Activated CD8-positive, alpha-beta memory T cell treated with anti-CD3 and anti-CD28 coated beads, Interleukin-2, amount 50 U/mL, for 48 hours (primary cell): Measurements from ENCODE around the gene STK33.
"Not testable (repeated sequence)": the region's sequence is repeated elsewhere in the genome, so short reads cannot be mapped to it uniquely, and the experiment has no call there.

Experiments used
- DNase-seq: peaks from one replicate; pipeline ENCODE4 v3.0.0-alpha.2; 2020

Gene STK33

DNA sequence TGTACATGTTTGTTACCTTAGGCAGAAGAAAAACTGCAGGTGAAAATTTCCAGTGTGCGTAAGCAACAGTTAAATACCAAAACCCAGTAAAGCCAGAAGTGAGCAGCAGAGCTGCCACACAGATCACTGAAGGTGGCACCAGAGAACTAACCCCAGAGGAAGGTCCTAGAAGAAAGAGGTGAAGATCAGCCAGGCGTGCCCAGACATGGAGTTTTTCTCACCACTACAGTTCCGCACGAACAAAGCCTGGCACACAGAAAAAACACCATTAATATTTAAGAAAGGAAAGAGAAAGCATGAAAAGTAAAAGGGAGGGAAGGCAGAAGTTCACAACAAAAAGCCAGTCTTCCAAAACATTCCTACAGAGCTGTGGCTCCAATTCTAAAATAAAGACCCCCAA is 60.7 kb downstream of the STK33 start:
- DNase-seq: no peak

DNA sequence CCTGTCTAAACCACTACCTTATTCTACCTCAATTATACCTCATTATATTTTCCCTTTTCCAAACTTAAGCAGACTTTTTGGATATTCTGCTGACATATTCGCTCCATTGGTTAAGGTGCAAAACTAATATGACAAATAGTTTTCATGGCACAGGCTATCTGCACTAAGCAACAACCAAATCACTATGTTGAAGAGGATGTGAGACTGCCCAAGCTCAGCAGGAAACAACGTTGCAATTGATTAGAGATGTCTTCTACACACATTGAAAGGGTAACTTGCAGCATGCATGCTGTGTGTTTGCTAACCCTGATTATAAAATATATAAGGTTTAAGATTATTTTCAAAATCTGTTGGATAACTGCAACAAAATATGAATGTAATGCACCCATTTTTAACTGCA is 61.6 kb downstream of the STK33 start:
- no peak for DNase-seq

DNA sequence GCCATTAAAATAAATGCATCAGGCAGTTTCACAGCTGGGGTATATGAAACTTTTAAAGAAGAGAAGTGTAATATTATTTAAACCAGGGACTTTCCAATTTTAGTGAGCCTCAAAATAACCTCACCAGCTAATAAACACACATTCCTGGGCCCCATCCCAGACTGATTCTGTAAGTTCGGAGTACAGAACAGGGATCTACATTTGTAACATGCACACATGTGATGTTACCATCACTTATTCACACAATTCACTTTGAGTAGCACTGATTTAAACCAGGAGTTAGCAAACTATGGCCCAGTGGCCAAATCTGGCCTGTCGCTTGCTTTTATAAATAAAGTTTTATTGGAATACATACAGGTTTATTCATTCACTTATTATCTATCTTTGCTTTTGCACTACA is 62.0 kb downstream of the STK33 start:
- DNase-seq: no peak

DNA sequence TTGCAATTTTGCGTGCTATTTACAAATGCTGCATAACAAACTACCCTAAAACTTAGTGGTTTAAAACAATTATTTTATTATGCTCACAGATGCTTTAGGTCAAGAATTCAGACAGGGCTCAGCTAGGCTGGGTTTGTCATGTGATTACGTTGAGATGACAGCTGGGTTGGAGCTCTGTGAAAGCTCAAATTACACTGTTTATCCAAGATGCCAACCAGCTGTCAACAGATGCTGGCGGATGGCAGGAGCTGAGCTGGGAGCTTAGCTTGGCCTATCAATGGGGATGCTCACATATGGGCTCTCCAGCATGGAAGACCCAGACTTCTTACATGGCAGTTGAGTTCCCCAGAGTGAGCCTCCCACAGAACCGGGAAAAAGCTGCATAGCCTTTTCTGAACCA is 62.7 kb downstream of the STK33 start:
- no peak for DNase-seq

DNA sequence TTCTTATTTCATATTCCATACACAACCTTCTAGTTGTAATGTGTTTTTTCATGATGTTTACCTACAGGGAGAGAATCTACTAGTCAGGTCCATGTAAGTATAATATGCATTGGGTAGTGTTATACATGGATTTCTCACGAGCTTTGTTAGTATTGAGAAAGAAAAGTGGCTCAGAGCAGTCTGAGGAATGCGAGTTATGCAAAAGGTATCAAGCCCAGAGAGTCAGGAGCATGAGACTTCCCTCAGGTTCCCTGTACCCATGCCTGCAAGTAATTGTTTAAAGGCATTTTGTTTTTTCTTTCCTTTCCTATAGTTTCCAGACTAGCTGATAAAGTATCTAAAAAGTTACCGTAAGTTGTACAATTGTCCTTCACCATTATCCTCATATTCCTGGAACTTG is 66.1 kb downstream of the STK33 start:
- no peak for DNase-seq

DNA sequence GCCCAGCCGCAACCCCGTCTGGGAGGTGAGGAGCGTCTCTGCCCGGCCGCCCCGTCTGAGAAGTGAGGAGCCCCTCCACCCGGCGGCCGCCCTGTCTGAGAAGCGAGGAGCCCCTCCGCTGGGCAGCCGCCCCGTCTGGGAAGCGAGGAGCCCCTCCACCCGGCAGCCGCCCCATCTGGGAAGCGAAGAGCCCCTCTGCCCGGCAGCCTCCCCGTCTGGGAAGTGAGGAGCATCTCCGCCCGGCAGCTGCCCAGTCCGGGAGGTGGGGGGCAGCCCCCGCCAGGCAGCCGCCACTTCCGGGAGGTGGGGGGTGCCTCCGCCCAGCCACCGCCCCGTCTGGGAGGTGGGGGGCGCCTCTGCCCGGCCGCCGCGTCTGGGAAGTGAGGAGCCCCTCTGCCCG is 70.6 kb downstream of the STK33 start:
- no peak for DNase-seq

DNA sequence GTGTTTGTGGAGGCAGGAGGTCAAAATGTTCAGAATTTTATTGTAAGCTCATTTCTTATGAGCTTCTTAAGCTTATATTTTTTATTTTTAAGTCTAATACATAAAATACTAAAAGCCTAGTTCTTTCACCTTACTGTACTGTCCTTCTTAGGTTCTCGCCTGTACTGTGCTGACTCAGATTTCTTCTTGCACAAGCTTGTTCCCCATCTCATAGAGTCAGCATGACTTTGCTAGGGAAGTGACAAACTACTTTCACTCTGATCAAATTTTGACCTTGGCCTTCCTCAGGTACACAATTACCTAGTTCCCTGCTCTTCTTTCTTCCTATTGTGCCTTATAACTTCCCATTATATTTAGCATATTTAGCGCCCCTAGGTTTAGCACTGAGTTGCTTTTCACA is 81.5 kb downstream of the STK33 start:
- no peak for DNase-seq

DNA sequence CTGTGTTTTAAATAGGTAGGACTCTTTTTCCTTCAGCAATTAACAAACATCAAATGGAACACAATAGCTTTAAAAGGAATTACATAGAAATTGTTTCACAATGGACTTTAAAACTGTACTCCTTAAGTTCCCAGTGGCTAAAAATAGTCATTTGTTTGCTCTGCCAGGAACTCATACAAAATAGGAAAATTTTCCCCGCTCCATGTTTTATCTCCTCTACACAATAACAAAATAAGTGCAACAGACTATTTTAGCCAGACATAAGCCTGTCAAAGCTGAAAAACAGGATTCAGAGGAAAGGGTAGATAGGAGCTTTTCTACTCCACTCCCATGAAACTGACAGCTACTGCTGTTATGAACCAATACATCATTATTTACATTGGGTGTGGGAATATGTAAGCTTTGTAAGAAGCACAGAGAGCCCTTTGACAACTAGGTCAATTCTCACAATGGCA is 90.1 kb downstream of the STK33 start:
- DNase-seq: no peak

DNA sequence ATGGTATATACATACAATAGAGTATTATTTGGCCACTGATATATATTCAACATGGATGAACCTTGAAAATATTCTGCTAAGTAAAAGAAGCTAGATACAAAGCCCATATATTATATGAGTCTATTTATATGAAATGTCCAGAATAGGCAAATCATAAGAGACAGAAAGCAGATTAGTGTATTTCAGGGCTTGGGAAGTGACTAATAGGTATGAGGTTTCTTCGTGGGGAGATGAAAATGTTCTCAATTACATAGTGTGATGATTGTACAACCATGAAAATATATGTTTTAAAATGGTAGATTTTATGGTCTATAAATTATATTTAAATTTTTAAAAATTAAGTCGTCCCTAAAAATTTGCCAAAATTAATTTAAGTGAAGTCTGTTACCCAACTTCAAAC is 92.2 kb downstream of the STK33 start:
- no peak for DNase-seq

DNA sequence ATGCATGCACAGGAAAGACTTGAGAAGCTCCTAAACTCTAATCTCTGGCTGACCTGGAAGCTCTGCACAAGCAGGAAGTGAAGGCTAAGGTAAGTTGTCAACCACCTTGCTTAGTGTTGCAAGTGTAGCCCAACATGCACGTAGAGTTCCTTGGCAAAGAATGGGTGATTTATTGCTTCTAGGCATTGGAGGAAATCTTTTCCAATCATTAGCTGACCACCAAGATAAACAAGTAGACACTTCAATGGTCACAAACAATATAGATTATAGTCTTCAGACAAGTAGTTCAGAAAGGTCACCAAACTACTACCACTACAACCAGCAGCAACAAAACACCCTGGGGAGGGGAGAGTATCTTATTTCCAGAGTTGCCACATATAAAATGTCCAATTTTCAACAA is 105.6 kb downstream of the STK33 start:
- DNase-seq: no peak

DNA sequence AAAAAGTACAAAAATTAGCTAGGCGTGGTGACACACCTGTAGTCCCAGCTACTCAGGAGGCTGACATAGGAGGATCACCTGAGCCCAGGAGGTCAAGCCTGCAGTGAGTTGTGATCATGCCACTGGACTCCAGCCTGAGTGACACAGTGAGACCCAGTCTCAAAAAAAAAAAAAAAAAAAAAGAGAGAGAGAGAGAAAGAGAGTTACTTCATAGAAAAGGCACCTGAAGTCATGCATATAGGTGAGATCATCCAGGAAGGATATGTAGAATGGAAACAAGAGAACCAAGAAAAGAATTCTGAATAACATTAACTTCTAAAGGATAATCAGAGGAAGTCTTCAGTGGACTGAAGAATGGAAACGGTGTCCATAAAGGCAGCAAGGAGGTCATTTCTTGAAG is 106.8 kb downstream of the STK33 start:
- no peak for DNase-seq

DNA sequence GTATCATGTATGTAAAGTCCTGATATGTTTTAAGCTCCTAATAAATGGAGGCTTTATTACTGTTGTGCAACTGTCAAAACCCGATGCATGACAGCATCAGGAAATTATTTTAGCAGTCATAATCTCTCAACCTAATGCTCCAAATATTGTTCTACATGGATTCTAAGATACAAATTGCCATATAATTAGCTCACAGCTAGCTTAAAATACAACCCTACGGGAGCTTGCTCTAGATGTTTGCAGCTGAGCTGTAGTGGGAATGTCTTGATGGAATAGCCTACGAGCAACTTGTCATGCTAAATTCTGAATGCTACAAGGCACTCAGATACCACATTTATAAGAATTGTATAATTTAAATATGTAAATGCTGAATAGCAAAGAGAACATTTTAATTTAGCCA is 109.8 kb downstream of the STK33 start:
- DNase-seq: no peak

DNA sequence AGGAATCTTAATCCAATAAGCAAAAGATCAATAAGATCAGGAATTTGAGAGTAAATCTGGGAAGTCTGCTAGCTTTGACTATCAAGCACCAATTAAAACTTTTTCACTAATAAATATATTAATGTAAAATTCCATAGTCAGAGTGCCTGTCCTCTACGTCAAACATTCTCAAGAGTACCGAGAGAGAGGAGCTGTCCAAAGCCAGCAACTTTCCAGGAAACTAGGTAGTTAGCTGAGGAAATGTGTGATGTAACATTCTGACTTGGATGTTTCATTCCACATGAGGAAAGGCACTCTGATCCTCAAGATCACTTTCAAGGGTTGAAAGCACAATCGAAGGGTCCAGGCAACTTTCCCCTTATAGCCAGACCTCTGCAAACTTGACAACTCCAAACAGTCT is 113.2 kb downstream of the STK33 start:
- no peak for DNase-seq

DNA sequence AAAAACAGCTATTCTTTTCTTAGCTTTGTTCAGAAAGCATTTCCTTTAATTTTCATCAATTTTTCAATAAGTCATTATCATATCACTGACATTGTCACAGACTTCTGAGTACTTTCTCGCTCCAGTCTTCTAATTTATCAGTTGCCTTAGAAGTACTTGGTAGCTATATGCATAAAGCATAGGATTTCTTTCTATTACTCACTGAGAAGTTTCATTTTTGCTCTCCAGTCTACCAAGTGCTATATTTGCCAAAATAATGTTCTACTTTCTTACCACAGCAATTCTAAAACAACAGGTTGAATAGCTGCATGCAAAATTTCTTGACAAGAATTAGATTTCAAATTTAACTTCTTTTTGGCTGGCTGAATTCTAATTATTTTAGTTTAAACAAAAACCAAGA is 116.3 kb downstream of the STK33 start:
- no peak for DNase-seq

DNA sequence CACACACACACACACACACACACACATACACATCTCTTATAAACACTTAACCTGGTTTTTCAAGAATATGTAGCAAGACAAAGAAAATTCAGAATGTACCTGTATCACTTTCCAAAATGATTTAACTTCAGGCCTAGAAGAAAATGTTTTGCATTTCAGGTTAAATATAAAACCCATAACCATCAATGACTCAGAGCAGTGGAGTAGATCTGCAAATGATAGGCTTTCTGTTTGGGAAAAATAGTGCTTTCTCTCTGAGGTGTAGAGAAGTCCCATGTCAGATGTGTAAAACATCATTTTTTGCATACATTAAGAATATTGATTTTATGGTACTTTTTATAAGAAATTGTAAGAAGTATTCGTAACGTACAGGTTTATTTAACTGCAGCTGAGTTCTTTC is 116.9 kb downstream of the STK33 start:
- DNase-seq: no peak

DNA sequence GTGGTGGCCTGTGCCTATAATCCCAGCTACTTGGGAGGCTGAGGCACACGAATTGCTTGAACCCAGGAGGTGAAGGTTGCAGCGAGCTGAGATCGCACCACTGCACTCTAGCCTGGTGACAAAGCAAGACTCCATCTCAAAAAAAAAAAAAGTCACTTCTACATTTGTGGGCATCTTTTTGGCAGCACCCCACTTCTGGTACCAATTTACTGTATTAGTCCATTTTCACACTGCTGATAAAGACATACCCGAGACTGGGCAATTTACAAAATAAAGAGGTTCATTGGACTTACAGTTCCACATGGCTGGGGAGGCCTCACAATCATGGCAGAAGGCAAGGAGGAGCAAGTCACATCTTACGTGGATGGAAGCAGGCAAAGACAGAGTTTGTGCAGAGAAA is 126.2 kb downstream of the STK33 start:
- DNase-seq: not testable (repeated sequence)

DNA sequence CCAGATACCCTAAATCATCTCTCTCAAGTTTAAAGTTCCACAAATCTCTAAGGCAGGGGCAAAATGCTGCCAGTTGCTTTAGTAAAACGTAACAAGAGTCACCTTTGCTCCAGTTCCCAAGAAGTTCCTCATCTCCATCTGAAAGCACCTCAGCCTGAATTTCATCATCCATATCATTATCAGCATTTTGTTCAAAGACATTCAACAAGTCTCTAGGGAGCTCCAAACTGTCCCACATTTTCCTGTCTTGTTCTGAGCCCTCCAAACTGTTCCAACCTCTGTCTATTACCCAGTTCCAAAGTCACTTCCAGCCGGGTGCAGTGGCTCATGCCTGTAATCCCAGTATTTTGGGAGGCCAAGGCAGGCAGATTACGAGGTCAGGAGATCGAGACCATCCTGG is 126.7 kb downstream of the STK33 start:
- not testable (repeated sequence) for DNase-seq

DNA sequence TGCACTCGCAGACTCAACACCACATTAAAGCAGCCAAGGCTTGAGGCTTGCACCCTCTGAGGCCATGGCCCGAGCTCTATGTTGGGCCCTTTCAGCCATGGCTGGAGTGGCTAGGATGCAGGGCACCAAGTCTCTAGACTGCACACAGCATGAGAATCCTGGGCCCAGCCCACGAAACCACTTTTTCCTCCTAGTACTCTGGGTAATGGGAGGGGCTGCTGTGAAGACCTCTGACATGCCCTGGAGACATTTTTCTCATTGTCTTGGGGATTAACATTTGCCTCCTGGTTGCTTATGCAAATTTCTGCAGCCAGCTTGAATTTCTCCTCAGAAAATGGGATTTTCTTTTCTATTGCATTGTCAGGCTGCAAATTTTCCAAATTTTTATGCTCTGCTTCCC is 127.1 kb downstream of the STK33 start:
- not testable (repeated sequence) for DNase-seq

DNA sequence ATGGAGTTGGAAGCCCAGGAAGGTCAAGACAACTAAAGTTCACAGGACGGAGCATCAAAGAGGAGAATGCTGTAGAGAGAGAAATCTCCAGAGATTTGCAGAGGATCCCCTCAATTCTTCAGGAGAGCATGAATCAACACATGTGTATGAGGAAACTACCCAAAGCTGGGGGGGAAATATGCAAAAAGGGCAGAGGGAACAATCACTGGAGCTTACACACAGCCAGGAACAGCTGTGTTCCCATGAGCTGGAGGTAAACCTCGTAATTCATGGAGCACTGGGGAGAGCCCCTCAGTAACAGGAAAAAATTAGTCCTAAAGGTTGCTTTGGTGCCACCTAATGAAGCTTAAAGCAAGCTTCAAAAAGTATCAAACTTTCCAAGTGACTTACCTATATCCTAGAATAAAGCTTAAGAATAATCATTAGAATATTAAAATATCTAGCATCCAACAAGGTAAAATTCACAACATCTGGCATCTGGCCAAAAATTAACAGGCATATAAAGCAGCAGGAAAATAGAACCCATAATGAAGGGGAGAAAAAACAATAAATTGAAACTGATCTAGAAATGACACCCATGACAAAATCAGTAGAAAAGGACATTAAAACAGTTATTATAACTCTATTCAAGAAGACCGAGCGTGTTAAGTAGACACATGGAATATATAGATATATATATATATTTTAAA is 134.2 kb downstream of the STK33 start:
- no peak for DNase-seq

DNA sequence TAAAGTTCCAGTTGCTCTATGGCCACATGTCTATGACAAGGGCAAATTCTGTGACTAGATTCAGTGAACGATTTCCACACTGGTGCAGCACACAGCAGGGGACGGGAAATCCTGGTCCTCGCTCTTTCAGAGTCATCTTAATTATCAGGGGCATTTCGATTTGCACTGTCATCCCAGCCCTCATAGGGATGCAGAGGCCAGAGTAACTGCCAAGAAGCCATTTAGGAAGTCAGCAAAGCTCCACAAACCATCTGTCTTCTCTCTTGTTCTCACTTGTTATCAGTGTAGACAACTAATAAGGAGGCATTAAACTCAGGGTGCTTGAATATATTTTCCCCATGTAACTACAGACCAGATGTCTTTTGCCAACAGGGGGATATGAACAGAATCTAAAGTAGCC is 151.7 kb downstream of the STK33 start:
- no peak for DNase-seq

DNA sequence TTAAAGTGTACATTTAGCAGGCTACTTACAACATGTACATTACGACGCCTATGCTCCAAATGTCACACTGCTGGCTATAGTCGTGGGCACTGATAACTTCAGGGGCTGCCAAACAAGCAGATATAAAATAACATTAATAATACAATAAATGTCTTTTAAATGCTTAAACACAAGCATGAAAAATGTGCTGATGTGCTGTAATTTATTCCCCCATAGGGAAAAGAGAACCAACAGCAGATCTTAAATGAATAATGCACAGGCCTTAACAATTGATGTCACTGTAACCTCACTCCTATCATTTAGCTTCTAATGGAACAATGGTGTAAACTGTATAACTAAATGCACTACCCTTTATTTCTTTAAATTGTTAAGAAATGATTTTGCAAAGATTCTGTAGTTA is 153.4 kb downstream of the STK33 start:
- DNase-seq: no peak

DNA sequence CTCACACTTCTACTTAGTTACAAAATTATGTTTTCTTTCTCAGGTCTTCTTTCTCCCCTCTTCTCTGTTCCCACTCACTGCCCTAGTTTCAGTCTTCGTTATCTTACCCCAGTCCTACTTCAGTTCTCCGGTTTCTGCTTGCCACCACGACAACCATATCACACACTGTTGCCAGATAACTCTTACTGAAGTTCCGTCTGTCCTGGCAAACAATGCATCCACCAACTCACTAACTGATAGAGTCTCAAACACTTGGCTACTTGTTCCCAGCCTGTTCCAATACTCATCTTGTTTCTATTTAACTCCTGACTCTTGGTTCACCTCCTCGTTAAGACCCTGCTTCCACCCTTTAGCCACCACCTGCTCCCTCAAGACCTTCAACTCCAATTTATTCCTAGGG is 164.5 kb downstream of the STK33 start:
- no peak for DNase-seq

DNA sequence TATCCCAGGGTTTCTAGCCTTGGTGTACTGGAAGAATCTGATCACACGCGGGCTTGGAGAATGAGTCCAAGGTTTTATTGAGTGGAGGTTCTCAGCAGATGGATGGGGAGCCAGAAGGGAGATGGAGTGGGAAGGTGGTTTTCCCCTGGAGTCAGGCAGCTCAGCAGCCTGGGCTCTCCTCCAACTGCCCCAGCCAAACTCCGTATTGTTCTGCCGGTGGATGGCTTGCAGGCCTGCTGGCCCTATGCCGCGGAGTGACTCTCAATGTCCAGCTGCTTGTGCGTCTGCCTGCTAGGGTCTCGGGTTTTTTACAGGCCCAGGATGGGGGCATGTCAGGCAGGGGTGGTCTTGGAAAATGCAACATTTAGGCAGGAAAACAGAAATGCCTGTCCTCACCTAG is 168.0 kb downstream of the STK33 start:
- no peak for DNase-seq

DNA sequence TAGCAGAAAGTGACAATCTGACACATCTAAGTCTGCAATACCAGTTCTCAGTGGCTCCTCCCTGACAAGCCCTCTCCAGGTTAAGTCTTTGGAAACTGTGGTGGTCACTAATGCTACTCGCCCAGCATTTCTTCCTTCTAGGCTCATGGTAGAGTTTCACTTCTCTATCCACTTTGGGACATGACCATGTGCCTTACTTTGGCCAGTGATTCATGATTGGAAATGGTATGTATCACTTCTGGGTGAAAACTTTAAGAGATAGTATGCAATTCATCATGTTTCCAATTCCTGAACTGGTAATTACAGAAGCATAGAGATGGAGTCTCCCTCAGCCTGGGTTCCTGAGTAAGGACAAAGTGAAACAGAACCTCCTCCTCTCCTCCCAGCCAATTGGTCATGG is 178.8 kb downstream of the STK33 start:
- DNase-seq: no peak

DNA sequence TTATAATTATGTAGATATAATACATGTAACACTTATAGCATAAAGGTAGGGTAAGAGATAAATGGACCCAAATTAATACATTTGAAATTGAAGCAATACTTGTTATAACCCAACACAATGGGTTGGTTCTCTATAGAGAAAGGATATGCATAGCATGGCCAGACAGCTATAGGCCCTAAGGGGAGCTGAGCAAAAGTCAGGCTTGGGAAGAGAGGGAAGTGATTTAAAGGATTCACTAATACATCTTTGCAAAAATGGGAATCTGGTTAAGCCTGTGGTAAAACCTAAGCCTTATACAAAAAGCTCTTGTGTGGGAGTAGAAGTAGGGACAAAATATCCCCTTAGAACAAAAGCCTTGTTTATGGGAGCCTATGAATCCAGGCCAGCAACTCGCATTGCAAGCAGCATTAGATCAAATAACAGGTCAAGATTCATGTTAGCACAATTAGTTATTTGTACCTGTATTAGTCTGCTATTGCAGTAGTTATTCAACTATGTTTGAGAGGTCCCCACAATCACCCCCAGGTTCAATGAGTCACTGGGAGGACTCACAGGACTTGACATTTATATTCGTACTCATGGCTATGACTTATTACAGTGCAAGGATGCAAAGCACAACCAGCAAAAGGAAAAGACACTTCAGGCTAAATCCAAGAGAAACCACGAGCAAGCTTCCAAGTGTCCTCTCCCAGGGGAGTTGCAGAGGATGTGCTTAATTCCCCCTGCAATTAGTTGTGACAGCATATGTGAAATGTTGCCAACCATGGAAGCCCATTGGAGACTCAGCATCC is 185.7 kb downstream of the STK33 start:
- no peak for DNase-seq
